RWPE1 (cell line): ENCODE data around the gene DENND1A.

Source experiments
- CTCF ChIA-PET: fragments of 350-600 bp; sonication (Branson Sonifier 250); formaldehyde crosslinking; extraction: SDS; loops from one replicate; lab custom pipeline; 2021; lab: Yijun Ruan, JAX
- POLR2A ChIA-PET: fragments of 400-600 bp; formaldehyde crosslinking; extraction: SDS; loops from one replicate; lab custom pipeline; 2020; ENCODE audit warnings: antibody characterized with exemption; ENCODE audit not compliant: low non-redundant PET; lab: Yijun Ruan, JAX
- DNase-seq: peaks from one replicate; pipeline ENCODE4 v3.0.0; 2012; ENCODE audit warnings: low spot score
- H3K27ac ChIP-seq: fragments of 450-650 bp; 2 replicates; pipeline ENCODE4 v1.5.1; 2017
- TF ChIP-seq, protein P1 (sequence below): fragments of 450-650 bp; conservative IDR thresholded peaks from 2 replicates; pipeline ENCODE4 v1.5.1; 2017; ENCODE audit warnings: low read depth, mild to moderate bottlenecking

Gene DENND1A

DNA sequence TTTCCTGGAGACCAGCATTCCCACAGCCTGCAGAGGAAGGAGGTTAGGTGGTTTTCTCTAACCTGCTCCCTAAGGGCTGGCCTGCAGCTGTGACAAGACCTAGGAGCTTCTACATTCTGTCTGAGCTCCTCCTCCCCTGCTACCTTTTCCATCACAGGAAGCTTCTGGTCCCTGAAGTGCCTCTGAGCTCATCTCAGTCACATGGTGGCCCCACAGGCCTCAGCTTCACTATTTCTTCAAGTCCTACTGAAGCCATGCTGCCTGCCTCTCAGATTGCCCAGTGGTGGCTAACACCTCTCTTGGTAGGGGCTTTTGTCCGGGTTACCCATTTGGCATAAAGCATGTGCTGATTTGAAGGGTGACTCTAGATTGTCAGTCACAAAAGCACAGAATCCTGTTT, 314.5 kb downstream of the DENND1A start:
- DNase-seq = no peak
- H3K27ac ChIP-seq = no peak overlapping the region
- POLR2A ChIA-PET = no interaction called here
- TF ChIP-seq, protein P1, sequence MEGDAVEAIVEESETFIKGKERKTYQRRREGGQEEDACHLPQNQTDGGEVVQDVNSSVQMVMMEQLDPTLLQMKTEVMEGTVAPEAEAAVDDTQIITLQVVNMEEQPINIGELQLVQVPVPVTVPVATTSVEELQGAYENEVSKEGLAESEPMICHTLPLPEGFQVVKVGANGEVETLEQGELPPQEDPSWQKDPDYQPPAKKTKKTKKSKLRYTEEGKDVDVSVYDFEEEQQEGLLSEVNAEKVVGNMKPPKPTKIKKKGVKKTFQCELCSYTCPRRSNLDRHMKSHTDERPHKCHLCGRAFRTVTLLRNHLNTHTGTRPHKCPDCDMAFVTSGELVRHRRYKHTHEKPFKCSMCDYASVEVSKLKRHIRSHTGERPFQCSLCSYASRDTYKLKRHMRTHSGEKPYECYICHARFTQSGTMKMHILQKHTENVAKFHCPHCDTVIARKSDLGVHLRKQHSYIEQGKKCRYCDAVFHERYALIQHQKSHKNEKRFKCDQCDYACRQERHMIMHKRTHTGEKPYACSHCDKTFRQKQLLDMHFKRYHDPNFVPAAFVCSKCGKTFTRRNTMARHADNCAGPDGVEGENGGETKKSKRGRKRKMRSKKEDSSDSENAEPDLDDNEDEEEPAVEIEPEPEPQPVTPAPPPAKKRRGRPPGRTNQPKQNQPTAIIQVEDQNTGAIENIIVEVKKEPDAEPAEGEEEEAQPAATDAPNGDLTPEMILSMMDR = no peak
- CTCF ChIA-PET = interaction anchor here (0.6 kb wide), 1 partner anchor 42 kb away, joined by 3 read pairs; no protein-coding TSS in a partner anchor

DNA sequence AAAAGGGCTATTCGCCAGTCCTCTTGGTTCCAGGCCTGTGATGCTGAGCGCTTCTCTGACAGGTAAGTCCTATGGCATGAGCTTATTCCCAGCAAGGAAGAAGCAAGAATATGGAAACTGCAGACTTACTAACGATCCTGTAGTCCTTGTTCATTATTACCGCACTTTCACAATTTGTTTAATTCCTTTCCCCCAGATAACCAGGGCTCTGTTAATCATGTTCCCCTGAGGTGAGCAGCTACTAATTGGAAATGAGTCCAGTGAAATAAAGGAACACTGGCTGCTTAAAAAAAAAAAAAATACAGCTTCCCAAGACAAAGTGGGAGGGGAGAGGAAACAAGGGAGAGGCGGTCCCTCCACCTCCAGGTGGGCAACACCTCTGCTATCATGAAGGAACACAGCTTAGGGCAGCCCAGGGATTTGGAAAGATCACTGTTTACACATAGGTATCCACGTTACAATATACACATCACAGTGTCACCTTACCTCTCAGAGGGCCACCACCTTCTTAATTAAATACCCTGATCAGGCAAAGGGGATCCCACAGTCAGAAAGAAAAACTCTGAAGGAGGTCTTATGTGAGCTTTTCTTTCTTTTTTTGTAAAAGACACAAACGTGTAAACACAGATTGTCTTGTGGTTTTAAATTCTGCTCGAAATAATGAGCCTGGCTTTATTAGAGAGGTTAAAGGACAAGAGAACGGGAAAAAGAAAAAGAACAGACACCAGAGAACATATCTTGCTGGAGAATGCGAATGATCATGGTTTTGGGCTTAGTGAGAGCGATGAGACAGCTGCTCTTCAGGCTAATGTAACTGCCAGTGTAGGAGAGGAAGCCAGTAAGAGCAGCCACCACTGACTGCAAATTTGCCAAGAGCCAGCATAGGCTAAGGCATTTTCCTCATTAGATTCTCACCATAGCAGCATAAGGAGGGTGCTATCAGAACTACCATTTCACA, 315.3 kb downstream of the DENND1A start:
- no peak for DNase-seq
- no peak overlapping the region for H3K27ac ChIP-seq
- ChIA-PET POLR2A (no interaction called here), CTCF (interaction anchor here (0.5 to 0.7 kb wide), 3 partner anchors 43 to 335 kb away, joined by 3 to 5 read pairs (median 3); no protein-coding TSS in a partner anchor)
- TF ChIP-seq, protein P1 = no peak

DNA sequence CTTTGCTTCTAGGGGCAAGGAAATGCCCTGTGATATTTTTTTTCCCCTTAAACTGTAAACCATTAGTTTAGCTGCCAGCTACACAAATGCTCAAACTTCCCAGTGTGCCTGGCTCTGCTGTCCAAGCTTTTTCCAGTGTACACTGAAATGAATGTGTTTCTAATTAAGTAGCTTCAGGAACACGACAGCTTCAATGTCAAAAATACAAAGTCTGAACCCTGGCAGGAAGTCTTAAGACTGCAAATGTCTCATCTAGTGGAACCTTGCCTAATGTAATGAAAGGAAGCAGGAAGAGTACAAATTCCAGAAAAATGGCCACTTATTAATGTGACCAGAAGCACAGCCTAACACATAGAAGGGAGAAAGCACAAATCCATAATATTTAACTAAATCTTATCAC, 318.7 kb downstream of the DENND1A start:
- CTCF ChIA-PET = interaction anchor here (0.5 to 0.7 kb wide), 3 partner anchors 28 to 1527 kb away, joined by 3 to 7 read pairs (median 3); no protein-coding TSS in a partner anchor

DNA sequence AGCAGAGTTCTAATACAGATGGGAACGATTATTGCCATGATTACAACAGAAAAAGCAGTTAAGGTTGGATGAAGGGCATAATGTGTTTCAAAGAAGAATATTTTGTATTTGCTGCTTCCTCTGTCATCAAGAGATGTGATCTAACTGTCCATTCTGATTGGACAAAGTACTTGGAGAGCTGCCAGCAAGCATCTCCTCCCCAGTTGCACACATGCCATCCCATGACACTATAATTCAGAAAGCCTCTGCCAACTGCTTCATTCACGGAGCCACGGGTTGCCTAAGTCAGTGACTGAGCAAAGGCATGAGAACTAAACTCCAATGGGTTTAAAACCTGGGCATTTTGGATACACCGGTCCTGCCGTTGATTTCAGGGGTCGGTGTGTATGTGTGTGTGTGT, 320.1 kb downstream of the DENND1A start:
- TF ChIP-seq, protein P1 = no peak
- H3K27ac ChIP-seq = no peak overlapping the region
- DNase-seq = no peak
- ChIA-PET POLR2A (no interaction called here), CTCF (no interaction called here)

More for the DNA sequence above, 318.7 kb downstream of the DENND1A start:
- POLR2A ChIA-PET = no interaction called here
- H3K27ac ChIP-seq = no peak overlapping the region
- no peak for DNase-seq
- TF ChIP-seq, protein P1 = no peak

DNA sequence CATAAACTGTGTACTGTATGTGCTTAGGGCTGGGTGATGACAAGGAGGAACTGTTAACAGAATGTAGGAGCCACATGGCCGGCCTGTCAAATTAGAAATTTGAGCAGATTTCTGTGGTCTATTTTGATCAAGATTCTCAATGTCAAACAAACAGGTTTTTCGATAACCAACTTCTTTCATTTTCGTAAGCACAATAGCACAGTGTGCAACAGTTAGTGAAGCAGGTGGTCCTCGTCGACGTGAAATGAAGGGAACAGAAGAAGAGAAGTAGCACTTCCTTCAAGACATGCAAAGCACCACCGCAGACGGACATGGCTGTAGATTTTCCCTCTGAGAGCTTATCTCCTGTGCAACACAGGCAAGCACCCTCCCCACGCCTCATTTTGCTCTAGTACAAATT, 321.8 kb downstream of the DENND1A start:
- DNase-seq = no peak
- ChIA-PET CTCF (interaction anchor here (0.6 kb wide), 1 partner anchor 25 kb away, joined by 3 read pairs; no protein-coding TSS in a partner anchor), POLR2A (no interaction called here)
- no peak overlapping the region for H3K27ac ChIP-seq
- TF ChIP-seq, protein P1 = no peak

DNA sequence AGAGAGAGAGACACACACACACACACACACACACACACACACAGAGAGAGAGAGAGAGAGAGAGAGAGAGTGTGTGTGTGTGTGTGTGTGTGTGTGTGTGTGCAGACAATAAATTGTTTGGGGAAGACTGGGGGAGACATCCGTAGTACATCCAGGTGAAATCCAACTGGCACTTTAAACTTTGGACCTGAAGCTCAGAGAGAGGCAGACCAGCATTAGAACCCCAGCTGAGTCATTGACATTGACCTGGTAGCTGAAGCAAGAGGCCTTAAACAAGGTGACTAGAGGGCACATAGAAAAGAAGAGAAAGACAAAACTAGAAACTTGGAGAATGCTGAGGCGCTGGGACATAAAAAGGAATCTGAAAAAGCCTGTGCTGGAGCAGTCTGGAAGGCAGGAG, 322.4 kb downstream of the DENND1A start:
- DNase-seq = no peak
- CTCF ChIA-PET = interaction anchor here (0.6 kb wide), 1 partner anchor 26 kb away, joined by 3 read pairs; no protein-coding TSS in a partner anchor
- POLR2A ChIA-PET = no interaction called here
- TF ChIP-seq, protein P1 = no peak
- no peak overlapping the region for H3K27ac ChIP-seq
